Middle frontal gyrus (tissue), 1 donor: Measurements from ENCODE around the gene NFIA.

ENCODE experiments used
- DNase-seq: peaks from one replicate; pipeline ENCODE4 v3.0.0-alpha.2; 2015; ENCODE audit warnings: low spot score; ENCODE audit errors: extremely low spot score

Gene NFIA

GRCh38 chr1:61152066-61152465 lies 69.7 kb downstream of the NFIA start:
- DNase-seq: no peak

- DNase-seq: no peak
Observed at GRCh38 chr1:61152469-61153105, 70.2 kb downstream of the NFIA start.

GRCh38 chr1:61156576-61157467 lies 74.5 kb downstream of the NFIA start:
- no peak for DNase-seq

DNA sequence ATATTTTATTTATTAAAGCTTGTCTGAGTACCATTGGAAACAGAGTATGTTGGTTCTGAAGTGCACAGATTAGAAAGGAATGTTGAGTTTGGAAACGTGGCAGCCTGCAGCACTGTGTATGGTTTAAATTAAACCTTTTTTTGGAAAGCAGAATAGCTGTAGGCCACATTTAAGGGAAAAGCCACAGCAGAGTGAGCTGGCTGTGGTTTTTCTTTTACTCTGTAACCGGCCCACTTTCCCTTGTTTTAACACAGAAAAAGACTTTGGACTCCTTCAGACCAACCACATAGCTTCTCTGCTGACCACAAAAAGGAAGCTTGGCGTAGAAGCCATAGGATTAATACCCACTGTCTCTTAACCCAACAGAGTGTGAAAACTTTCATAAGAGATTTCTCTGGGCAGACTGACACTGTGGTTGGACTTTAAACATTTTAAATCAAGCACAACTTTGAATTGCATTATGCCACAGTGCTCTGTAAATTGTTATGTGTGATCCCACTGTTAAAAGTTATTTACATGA lies 75.2 kb downstream of the NFIA start:
- no peak for DNase-seq

DNA sequence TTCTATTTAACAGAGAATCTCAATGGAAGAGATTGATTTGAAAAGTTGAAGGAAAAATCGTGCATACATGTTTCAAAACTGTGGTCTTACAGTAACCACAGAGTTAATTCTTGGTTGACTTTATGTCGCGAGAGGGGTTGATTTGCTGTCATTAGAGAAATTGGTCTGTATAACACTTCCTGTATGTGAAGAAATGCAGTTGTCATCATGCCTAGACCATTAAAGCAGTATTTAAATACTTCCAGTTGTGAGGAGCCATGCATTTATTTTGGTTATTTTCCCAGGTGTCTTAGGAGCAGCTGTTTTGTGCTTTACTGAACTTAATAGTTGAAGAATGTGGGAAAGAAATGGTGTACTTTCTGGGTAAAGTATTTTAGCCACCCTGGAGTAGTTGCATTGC lies 76.2 kb downstream of the NFIA start:
- DNase-seq: no peak

- DNase-seq: no peak
Observed at GRCh38 chr1:61160526-61160925, 78.2 kb downstream of the NFIA start.

GRCh38 chr1:61162520-61163258 lies 80.3 kb downstream of the NFIA start:
- DNase-seq: no peak

- DNase-seq: no peak
Observed at GRCh38 chr1:61163355-61163754, 81.0 kb downstream of the NFIA start.

- no peak for DNase-seq
Observed at GRCh38 chr1:61165402-61165801, 83.0 kb downstream of the NFIA start.

- no peak for DNase-seq
Observed at GRCh38 chr1:61167309-61167708, 84.9 kb downstream of the NFIA start.

- no peak for DNase-seq
Observed at GRCh38 chr1:61169045-61169444, 86.7 kb downstream of the NFIA start.

GRCh38 chr1:61169634-61170033 lies 87.3 kb downstream of the NFIA start:
- no peak for DNase-seq

DNA sequence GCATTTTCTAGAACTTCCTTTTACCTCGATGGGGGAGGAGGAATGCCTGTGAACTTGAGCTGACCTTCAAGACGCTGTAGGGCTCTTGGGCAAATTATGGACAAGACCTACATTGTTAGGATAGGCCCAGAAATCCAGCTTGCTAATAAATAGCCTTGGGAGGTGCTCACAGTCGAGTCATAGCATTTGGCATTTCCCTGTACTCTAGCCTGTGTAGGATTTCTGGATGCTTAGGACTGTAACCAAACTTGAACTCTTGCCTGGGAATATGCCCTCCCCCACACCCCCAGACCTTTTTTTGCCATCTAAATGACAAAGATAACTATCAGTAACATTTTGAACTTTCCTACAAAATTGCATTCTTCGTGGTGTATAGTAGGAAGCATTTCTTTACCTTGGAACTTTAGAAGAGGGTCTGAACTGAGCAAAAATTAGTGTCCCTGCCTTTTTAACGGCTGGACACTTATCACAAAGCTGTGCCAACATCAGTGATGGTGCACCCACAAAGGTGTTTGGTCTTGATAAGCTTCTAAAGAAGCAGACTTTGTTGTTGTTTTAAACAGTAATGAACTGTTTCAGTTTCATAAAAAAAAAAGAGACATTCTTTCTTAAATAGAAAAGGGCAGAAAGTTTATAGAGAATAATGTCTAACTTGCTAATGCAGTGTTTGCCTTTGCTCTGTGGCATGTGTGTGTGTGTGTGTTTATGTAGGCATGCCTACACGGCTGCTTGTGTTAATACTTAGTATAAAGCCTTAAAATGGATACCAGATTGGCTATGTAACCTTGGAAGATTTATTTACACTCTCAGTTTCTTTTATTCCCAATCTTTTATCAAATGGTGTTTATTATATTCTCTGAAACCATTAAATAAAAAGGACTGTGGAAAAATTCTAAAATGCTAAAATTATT lies 88.2 kb downstream of the NFIA start:
- no peak for DNase-seq

DNA sequence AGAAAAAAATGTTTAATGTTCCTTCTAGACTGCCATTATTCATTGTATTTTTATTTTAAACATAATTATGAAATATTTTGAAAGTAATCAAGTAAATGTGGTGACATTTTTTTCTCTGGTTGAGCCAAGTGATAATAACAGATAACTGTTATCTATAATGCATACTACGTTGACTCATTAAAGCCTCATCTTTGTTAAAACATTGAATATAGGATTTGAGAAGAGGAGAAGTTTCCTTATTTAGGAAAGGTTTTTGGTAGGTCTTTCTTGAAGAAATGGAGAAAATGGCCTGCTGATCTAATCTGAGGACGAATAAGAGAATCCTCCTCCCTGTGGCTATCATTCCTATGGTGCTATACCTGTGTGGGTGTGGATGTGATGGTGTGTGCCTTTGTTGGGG lies 89.0 kb downstream of the NFIA start:
- DNase-seq: no peak

DNA sequence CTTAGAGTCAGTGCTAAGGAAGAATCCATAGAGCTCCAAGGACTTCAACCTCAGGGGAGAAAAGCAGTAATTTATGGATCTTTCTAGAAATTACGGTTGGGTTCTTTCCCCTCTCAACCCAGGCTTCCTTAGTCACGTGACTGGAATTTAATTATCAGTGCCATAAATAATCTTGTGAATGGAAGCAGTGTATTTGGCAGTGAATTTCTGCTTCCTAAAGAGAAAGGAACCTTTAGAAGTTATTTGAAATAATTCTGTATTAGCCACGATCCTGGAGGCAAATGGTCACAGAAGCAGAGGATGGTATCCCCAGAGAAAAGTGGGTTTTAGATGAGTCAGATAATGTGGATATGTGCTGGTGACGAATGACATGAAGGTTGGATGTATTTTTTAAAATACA lies 89.6 kb downstream of the NFIA start:
- no peak for DNase-seq

GRCh38 chr1:61173118-61173517 lies 90.8 kb downstream of the NFIA start:
- no peak for DNase-seq

DNA sequence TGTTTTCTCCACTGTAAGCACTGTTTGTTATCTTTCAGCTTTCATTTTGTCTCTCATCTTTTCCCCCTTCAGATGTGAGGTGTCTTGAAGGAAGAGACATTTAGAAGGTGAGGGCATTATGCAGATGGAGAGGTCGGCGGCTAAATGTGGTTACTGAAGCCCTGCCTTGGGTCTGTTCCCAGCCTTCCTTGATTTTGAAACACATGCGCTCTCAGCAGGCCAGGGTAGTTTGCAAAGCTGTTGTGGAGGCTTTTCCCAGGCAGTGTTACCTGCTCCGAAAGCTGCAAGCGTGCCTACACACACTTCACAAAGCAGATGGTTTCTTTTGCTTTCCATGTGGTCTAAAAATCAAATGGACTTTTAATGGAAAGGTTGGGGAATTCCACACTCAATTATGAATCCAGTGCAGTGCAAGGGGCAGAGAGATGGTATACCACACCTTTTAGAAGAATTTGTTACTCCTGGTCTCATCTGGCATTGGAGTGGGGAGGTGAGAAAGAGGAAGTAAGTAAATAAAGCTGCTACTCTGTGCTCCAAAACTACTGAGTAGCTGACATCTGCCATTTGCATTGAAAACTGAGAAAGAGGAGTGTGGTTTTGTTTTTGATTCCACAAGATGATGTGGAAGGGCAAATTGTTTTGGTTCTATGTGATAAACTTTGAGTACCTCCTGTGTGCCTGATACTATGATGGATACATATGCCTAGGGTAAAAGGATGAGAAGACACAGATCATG lies 91.9 kb downstream of the NFIA start:
- DNase-seq: no peak

DNA sequence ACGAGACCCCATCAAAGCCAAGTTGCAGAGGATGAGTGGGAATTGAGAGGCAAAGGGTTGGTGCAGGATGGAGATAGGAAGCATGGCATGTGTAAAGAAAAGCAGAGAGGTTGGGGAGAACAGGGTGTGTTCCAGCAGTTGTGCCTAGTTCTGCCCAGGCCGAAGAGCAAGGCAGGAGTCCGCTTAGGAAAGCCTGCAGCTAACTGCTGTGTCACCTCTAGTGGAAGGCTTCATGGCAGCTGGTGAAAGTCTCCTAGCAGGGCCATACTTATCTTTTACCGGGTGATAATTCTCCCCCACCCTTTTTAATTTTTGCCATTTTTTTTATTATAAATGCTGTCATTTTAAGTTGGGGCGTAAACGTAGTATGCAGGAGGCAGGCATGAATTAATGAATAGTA lies 93.6 kb downstream of the NFIA start:
- DNase-seq: no peak

DNA sequence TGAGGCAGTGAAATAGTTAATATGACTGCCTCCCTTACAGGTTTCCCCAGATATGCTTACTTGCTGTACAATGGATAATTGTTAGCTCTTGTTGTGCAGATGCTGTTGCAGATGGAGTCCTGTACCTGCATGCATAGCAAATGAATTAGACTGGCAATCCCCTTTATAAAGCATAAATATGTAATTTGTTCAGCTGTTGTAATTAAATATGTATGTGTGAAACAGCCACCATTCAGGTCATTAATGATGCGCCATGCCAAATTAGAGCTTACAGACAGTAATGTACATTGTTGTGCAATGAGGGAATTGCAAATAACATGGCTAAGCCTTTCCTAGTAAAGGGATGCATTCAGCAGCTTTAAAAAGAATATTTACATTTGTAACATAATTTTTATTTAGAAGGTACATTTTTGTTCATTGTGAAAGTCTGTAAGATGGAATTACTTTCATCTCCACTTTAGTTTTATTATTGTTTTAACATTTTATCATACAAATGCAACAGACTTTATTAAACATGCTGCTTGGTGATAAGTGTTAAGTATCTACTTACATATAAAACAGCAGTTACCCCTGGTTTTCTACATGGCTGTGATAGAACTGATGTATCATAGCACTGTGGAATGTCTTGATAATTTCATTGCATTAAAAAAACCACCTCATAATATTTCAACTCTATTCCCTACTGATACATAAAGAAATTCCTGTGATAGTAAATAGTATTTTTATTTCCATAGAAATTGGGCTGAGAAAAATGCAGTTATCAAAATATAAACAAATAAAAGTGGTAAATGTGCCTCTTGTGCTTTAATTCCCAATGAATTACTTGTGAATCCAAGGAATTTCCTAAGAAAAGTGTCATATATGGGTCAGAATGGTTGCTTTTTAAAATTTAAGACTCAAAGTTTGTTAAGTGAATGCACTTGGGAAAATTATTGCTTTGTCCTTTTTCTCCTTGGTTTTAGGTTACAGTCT lies 99.0 kb downstream of the NFIA start:
- DNase-seq: no peak
